HCT116 (cell line): ENCODE measurements around the gene GAL3ST3. TPM values are rescaled to one million over a fixed set of nuclear protein-coding genes. Genes with fewer than 3 reads are reported as not detected.

ENCODE experiments used
- ATAC-seq: fragments of 200-7000 bp; cut with Tn5 transposase; 2 replicates; pipeline ENCODE4 v1.9.1; 2020; ENCODE audit warnings: mild to moderate bottlenecking, moderate library complexity
- BruUV-seq: library from RNA; stranded (reverse); fragments of 400-500 nt; replicated peaks from 2 replicates; lab custom pipeline; 2021; lab: Mats Ljungman, UMichigan
- CTCF ChIA-PET: fragments of 300-600 bp; sonication (Branson Sonifier 250); formaldehyde crosslinking; loops from one replicate; lab custom pipeline; 2021; ENCODE audit warnings: antibody characterized with exemption; lab: Charles Lee
- POLR2A ChIA-PET: fragments of 300-600, 350-600 bp; sonication (Branson Sonifier 250); formaldehyde crosslinking; loops from one replicate; lab custom pipeline; 2021; ENCODE audit warnings: antibody characterized with exemption; lab: Charles Lee
- RAD21 ChIA-PET, 2 experiments: fragments of 300-600 bp; sonication (Branson Sonifier 250); formaldehyde crosslinking; loops; one replicate each; lab custom pipeline; 2023; ENCODE audit warnings: low total read pairs in 2 of 2; ENCODE audit not compliant: uncharacterized antibody in 2 of 2, unreplicated experiment in 2 of 2, low non-redundant PET in 1 of 2; lab: Charles Lee
- DNase-seq: peaks from one replicate; pipeline ENCODE4 v3.0.0-alpha.2; 2010; ENCODE audit warnings: low read depth, low spot score
- H2AFZ ChIP-seq: fragments of 200-600 bp; shearing (Covaris generic), sonication (generic); 2 replicates; pipeline ENCODE4 v1.6.1; 2017; ENCODE audit warnings: low read depth, mixed run types, mixed read lengths, antibody characterized with exemption, low read length; ENCODE audit not compliant: poor library complexity, severe bottlenecking
- H3K27ac ChIP-seq: 2 replicates; pipeline ENCODE4 v1.5.1; 2012; ENCODE audit warnings: low read depth, low read length
- H3K27me3 ChIP-seq: fragments of 200-600 bp; sonication (generic); 2 replicates; pipeline ENCODE4 v1.6.1; 2016; ENCODE audit warnings: mixed run types, low read length, mixed read lengths; ENCODE audit not compliant: insufficient read depth
- H3K36me3 ChIP-seq, 2 experiments: fragments of 200-500 bp in 1 of 2; fragments of 200-600 bp in 1 of 2; sonication (Bioruptor generic) in 1 of 2; sonication (generic) in 1 of 2; 2 replicates each; pipeline versions ENCODE4 v1.5.1 to v1.6.1; 2014 to 2016; ENCODE audit warnings: low read length in 2 of 2, inconsistent platforms in 1 of 2, mixed read lengths in 1 of 2, mixed run types in 1 of 2; ENCODE audit not compliant: insufficient read depth in 2 of 2, control insufficient read depth in 1 of 2
- H3K4me1 ChIP-seq, 2 experiments: fragments of 200-600 bp in 1 of 2; sonication (generic) in 1 of 2; 2 replicates each; pipeline versions ENCODE4 v1.5.1 to v1.6.1; 2012 to 2017; ENCODE audit warnings: low read length in 2 of 2, inconsistent platforms in 1 of 2, mild to moderate bottlenecking in 1 of 2, mixed read lengths in 1 of 2, mixed run types in 1 of 2, moderate library complexity in 1 of 2; ENCODE audit not compliant: insufficient read depth in 2 of 2, control insufficient read depth in 1 of 2
- H3K4me2 ChIP-seq: fragments of 200-600 bp; sonication (generic); 2 replicates; pipeline ENCODE4 v1.6.1; 2017; ENCODE audit warnings: mixed run types, low read length, mixed read lengths
- H3K4me3 ChIP-seq, 2 experiments: fragments of 200-600 bp in 1 of 2; sonication (generic) in 1 of 2; replicated peaks in 1 of 2; 2 replicates each; pipeline ENCODE4 v1.5.1; 2011 to 2016; ENCODE audit warnings: low read length in 2 of 2, control low read depth in 1 of 2, low read depth in 1 of 2, mild to moderate bottlenecking in 1 of 2, mixed read lengths in 1 of 2, mixed run types in 1 of 2
- H3K79me2 ChIP-seq: fragments of 200-600 bp; sonication (generic); 2 replicates; pipeline ENCODE4 v1.6.1; 2017; ENCODE audit warnings: mild to moderate bottlenecking, mixed run types, low read length, moderate library complexity, mixed read lengths; ENCODE audit not compliant: insufficient read depth
- H3K9ac ChIP-seq: fragments of 200-600 bp; sonication (generic); 2 replicates; pipeline ENCODE4 v1.6.1; 2016; ENCODE audit warnings: low read length, mixed read lengths
- H3K9me2 ChIP-seq: fragments of 200-600 bp; sonication (generic), shearing (Covaris generic); 2 replicates; pipeline ENCODE4 v1.6.1; 2017; ENCODE audit warnings: mixed run types, mild to moderate bottlenecking, moderate library complexity; ENCODE audit not compliant: insufficient read depth
- H3K9me3 ChIP-seq, 2 experiments: fragments of 200-500 bp in 1 of 2; fragments of 200-600 bp in 1 of 2; sonication (Bioruptor generic) in 1 of 2; sonication (generic) in 1 of 2; 2 replicates each; pipeline ENCODE4 v1.6.1; 2014 to 2017; ENCODE audit warnings: low read length in 2 of 2, mixed read lengths in 2 of 2, inconsistent platforms in 1 of 2, low read depth in 1 of 2, mild to moderate bottlenecking in 1 of 2, mixed run types in 1 of 2, moderate library complexity in 1 of 2; ENCODE audit not compliant: control insufficient read depth in 1 of 2, insufficient read depth in 1 of 2
- H4K20me1 ChIP-seq: fragments of 200-600 bp; sonication (generic), shearing (Covaris generic); 2 replicates; pipeline ENCODE4 v1.6.1; 2017; ENCODE audit warnings: mixed run types, mild to moderate bottlenecking, moderate library complexity; ENCODE audit not compliant: insufficient read depth
- CBX3 ChIP-seq: IDR thresholded peaks from 2 replicates; pipeline ENCODE4 v1.6.1; 2012; ENCODE audit warnings: low read depth
- EGR1 ChIP-seq: IDR thresholded peaks from 2 replicates; pipeline ENCODE4 v1.6.1; 2012; ENCODE audit warnings: low read depth
- FOSL1 ChIP-seq: IDR thresholded peaks from 2 replicates; pipeline ENCODE4 v1.6.1; 2012; ENCODE audit warnings: low read depth
- POLR2A ChIP-seq: IDR thresholded peaks from 2 replicates; pipeline ENCODE4 v1.7.0; 2011; ENCODE audit warnings: borderline replicate concordance; ENCODE audit not compliant: insufficient read depth, insufficient read length; ENCODE audit errors: extremely low read depth
- POLR2AphosphoS5 ChIP-seq: IDR thresholded peaks from 2 replicates; pipeline ENCODE4 v1.6.1; 2011; ENCODE audit warnings: mild to moderate bottlenecking, low read depth, low read length, moderate library complexity
- RAD21 ChIP-seq: IDR thresholded peaks from 2 replicates; pipeline ENCODE4 v1.6.1; 2012; ENCODE audit warnings: low read depth, mild to moderate bottlenecking
- SIN3A ChIP-seq: IDR thresholded peaks from 2 replicates; pipeline ENCODE4 v1.6.1; 2012; ENCODE audit warnings: low read depth
- ZFX ChIP-seq: fragments of 450-650 bp; IDR thresholded peaks from 2 replicates; pipeline ENCODE4 v1.6.1; 2017
- intact Hi-C: fragments of 100-400 bp; cut with micrococcal nuclease; formaldehyde crosslinking; loops from 2 replicates; pipeline ENCODE4 v1.10.0; 2022
- total RNA-seq: library from RNA; stranded (reverse); gene quantifications from one replicate; pipeline ENCODE4 v1.2.1, GENCODE V29; 2021; ENCODE audit not compliant: unreplicated experiment

The GAL3ST3 gene
- total RNA-seq, 1 experiment from 2014 or later: not detected

GRCh38 chr11:66070604-66071380 is 21.8 kb upstream of the GAL3ST3 start:
- Histone ChIP-seq H3K9me2 (no peaks in the 10 kb centered on the region), H3K9me3 (no peaks in the 10 kb centered on the region), H4K20me1 (no peaks in the 10 kb centered on the region)
- POLR2A ChIA-PET: no interaction called here
- CTCF ChIA-PET: interaction anchor here (0.7 to 1.1 kb wide), 2 partner anchors 10 to 11 kb away, joined by 4 read pairs; no protein-coding TSS in a partner anchor
- TF ChIP-seq ZFX: peak; percentile 78
- TF ChIP-seq SIN3A: 0 out of 2 replicates have a peak, but pooled peaks have one; percentile 21
- TF ChIP-seq RAD21: peak; percentile 4; the same call in 1 of the 2 replicates
- TF ChIP-seq POLR2A: no peak
- TF ChIP-seq, all 23 proteins: peak for 3
- intact Hi-C loops: no loop called here
- no peak for DNase-seq
- no peaks in the 10 kb centered on the region for H3K27me3 ChIP-seq
- H3K79me2 ChIP-seq: peaks cover 43% of the 10 kb centered on the region
- ATAC-seq: peak; percentile 37
- H3K9ac ChIP-seq: peak overlapping the region; percentile 74
- H3K4me1 ChIP-seq: peaks cover 10 to 21% of the 10 kb centered on the region in 2 experiments
- H3K27ac ChIP-seq: peak overlapping the region; percentile 89; the same call in 1 of the 2 replicates
- no TSS peak for BruUV-seq
- H3K4me2 ChIP-seq: peak overlapping the region; percentile 88
- H2AFZ ChIP-seq: no peak overlapping the region
- peak overlapping the region; percentile 69 to 70 for H3K4me3 ChIP-seq
- RAD21 ChIA-PET: interaction anchor here (0.6 to 0.7 kb wide), 2 partner anchors 12 to 64 kb away, joined by 3 read pairs; no protein-coding TSS in a partner anchor
- H3K36me3 ChIP-seq: peaks cover 16 to 29% of the 10 kb centered on the region in 2 experiments; a peak in 2 of 4 replicates

GRCh38 chr11:66069715-66070603 is 21.0 kb upstream of the GAL3ST3 start, which contains the start of gene PACS1:
Gene PACS1 (plus strand): TSS chr11:66070272. CDS start chr11:66070487, 215 bp downstream.
- peak; percentile 77 for ATAC-seq
- intact Hi-C loops: loop anchor here (2.0 kb wide), 1 partner anchor 65 kb away; no protein-coding TSS in a partner anchor
- CTCF ChIA-PET: interaction anchor here (0.7 kb wide), 1 partner anchor 12 kb away, joined by 4 read pairs; no protein-coding TSS in a partner anchor
- Histone ChIP-seq H3K4me2 (peak within 1 kb of the TSS; percentile 88), H3K9ac (peak within 1 kb of the TSS; percentile 74), H3K27me3 (no peaks in the 10 kb centered on the region), H3K9me2 (no peaks in the 10 kb centered on the region), H3K4me3 (peak within 1 kb of the TSS; percentile 69 to 70), H3K79me2 (peaks cover 43% of the 10 kb centered on the region), H2AFZ (no peak within 1 kb of the TSS), H4K20me1 (no peaks in the 10 kb centered on the region), H3K4me1 (peaks cover 10 to 21% of the 10 kb centered on the region in 2 experiments), H3K9me3 (no peaks in the 10 kb centered on the region), H3K36me3 (peaks cover 21 to 35% of the 10 kb centered on the region in 2 experiments; a peak in 3 of 4 replicates)
- no peak for DNase-seq
- no TSS peak for BruUV-seq
- RAD21 ChIA-PET: no interaction called here
- POLR2A ChIA-PET: no interaction called here
- TF ChIP-seq EGR1 (peak; percentile 68), CBX3 (no peak), POLR2AphosphoS5 (peak; percentile 35; the same call in 1 of the 2 replicates), SIN3A (no peak), FOSL1 (no peak)
- TF ChIP-seq, all 23 proteins: peak for 2
- H3K27ac ChIP-seq: peak within 1 kb of the TSS; percentile 89
